ENCODE results near the gene CHD3. TPM values are rescaled to one million over a fixed set of nuclear protein-coding genes. Genes with fewer than 3 reads are reported as not detected.

The CHD3 gene
- total RNA-seq, 4 donors from 2014 or later = 78.9 to 117 (median 91.4) TPM

DNA sequence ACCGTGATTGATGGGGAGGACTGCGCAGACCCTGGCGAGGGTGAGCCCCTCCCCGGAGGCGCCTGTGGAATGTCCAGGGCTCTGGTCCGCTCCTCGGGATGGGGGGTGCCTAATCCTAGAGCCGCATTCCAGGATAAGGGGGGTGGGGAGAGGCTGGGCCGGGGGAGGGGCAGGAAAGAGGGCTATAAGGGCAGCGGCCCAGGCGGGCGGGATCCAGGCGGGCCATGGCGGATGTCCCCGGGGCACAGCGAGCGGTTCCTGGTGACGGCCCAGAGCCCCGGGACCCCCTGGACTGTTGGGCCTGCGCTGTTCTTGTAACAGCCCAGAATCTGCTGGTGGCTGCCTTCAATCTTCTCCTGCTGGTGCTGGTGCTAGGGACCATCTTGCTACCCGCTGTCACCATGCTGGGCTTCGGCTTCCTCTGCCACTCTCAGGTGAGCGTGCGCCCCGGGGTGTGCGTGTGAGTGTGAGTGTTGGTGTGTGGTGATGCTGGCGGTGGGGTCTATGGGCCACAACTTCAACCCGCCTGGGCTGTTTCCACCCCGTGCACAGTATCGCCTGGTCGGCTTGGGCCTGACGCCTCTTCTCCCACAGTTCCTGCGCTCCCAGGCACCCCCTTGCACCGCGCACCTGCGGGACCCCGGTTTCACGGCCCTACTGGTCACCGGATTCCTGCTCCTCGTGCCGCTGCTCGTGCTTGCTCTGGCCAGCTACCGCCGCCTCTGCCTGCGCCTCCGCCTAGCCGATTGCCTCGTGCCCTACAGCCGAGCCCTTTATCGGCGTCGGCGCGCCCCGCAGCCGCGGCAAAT lies 33.5 kb upstream of the CHD3 start, which contains the start of gene TMEM88:
Gene TMEM88 (plus strand): TSS at position 216 of the 809 bp plus-strand sequence. CDS start 9 bp downstream, at position 225.
- Histone ChIP-seq H3K9me3 (no peaks in the 10 kb centered on the region), H3K36me3 (peaks cover 14 to 22% of the 10 kb centered on the region in 2 donors), H3K4me3 (replicated peaks in 1 of 3) (peak within 1 kb of the TSS in 1 of 3 donors; percentile 50), H3K4me1 (peaks cover 22 to 37% of the 10 kb centered on the region in 2 donors), H3K27ac (peak within 1 kb of the TSS in 2 of 3 donors; percentile 88 to 92), H3K27me3 (no peaks in the 10 kb centered on the region)
- WGBS, 2 donors = 70 to 75% methylated on average over 45 to 56 of the region's 57 CpGs
- DNase-seq = no peak
- no peak for TF ChIP-seq POLR2A (IDR thresholded peaks at IDR 0.05)
- TF ChIP-seq, protein P1, sequence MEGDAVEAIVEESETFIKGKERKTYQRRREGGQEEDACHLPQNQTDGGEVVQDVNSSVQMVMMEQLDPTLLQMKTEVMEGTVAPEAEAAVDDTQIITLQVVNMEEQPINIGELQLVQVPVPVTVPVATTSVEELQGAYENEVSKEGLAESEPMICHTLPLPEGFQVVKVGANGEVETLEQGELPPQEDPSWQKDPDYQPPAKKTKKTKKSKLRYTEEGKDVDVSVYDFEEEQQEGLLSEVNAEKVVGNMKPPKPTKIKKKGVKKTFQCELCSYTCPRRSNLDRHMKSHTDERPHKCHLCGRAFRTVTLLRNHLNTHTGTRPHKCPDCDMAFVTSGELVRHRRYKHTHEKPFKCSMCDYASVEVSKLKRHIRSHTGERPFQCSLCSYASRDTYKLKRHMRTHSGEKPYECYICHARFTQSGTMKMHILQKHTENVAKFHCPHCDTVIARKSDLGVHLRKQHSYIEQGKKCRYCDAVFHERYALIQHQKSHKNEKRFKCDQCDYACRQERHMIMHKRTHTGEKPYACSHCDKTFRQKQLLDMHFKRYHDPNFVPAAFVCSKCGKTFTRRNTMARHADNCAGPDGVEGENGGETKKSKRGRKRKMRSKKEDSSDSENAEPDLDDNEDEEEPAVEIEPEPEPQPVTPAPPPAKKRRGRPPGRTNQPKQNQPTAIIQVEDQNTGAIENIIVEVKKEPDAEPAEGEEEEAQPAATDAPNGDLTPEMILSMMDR (IDR thresholded peaks at IDR 0.05) = no peak
- intact Hi-C loops (cut with DNase I) = loop anchor here (5.0 kb wide), 1 partner anchor 33 kb away; no protein-coding TSS in a partner anchor

DNA sequence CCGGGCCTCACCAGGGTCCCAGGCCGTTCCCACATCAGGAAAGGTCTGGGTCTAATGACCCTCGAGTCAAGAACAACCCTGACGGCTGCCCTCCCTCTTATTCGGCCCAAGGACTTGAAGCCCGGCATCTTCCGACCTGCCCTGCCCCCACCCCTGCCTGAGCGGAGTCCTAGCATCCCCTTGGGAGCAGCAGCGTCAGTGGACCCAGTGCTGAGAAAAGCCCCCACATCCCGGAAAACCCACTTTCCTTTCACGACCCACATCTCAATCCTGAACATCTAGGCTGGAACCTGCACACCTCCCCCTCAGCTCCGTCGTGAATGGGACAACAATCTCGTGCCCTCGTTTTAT lies 33.0 kb upstream of the CHD3 start:
- intact Hi-C loops (cut with DNase I) = loop anchor here (5.0 kb wide), 1 partner anchor 33 kb away; no protein-coding TSS in a partner anchor
- Histone ChIP-seq H3K4me1 (peaks cover 22 to 37% of the 10 kb centered on the region in 2 donors), H3K27me3 (no peaks in the 10 kb centered on the region), H3K27ac (peak overlapping the region in 2 of 3 donors; percentile 88 to 92), H3K9me3 (no peaks in the 10 kb centered on the region), H3K36me3 (peaks cover 12 to 16% of the 10 kb centered on the region in 2 donors), H3K4me3 (replicated peaks in 1 of 3) (peak overlapping the region in 1 of 3 donors; percentile 50)
- TF ChIP-seq POLR2A (IDR thresholded peaks at IDR 0.05) = no peak
- TF ChIP-seq, protein P1 (IDR thresholded peaks at IDR 0.05) = no peak
- 54 to 58% methylated on average over 12 to 15 of the region's 15 CpGs for WGBS, 2 donors
- no peak for DNase-seq

DNA sequence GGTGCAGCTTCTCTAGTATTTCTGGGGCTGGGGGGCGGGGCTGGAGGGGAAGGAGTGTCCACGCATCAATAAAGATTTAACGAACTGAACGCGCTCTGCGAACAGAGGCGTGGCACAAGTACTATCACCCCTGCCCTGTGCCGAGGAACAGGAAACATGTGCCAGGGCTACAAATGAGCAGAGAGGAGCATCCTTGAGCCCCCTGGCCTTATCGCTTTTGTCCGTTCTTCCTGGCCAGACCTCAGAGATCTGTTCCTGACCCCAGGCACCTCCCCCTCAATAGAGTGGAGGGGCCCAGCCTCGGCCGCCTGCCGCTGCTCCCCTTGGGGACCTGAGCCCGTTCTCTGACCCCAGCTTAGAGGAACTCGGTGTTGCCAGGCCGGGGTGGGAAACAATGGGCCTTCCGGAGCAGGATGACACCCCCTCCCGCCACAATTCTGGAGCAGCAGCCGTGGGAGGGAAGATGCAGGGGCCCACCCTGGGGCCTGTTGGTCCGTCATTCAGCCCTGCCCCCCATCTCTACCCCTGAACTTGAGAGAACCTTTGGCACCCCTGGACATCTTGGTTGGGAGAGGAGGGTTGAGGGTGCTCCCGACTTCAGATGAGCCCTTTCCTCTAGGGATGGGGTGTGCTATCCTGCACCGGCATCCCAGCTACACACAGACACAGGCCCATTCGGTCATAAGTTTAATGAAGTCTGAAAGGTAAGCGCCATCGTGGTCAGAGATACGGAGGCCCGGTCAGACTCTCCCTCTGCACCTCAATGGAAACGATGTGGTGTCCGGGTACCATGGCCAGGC lies 32.4 kb upstream of the CHD3 start:
- intact Hi-C loops (cut with DNase I) = loop anchor here (5.0 kb wide), 1 partner anchor 34 kb away; no protein-coding TSS in a partner anchor
- Histone ChIP-seq H3K9me3 (no peaks in the 10 kb centered on the region), H3K4me3 (replicated peaks in 1 of 3) (peak overlapping the region; percentile 11 to 50 (median 41)), H3K36me3 (peaks cover 11 to 12% of the 10 kb centered on the region in 2 donors), H3K27ac (peak overlapping the region; percentile 68 to 92 (median 88)), H3K27me3 (no peaks in the 10 kb centered on the region), H3K4me1 (peaks cover 22 to 37% of the 10 kb centered on the region in 2 donors)
- TF ChIP-seq, protein P1 (IDR thresholded peaks at IDR 0.05) = no peak
- no peak for TF ChIP-seq POLR2A (IDR thresholded peaks at IDR 0.05)
- 34 to 39% methylated on average over 23 to 29 of the region's 29 CpGs for WGBS, 2 donors
- DNase-seq = no peak

DNA sequence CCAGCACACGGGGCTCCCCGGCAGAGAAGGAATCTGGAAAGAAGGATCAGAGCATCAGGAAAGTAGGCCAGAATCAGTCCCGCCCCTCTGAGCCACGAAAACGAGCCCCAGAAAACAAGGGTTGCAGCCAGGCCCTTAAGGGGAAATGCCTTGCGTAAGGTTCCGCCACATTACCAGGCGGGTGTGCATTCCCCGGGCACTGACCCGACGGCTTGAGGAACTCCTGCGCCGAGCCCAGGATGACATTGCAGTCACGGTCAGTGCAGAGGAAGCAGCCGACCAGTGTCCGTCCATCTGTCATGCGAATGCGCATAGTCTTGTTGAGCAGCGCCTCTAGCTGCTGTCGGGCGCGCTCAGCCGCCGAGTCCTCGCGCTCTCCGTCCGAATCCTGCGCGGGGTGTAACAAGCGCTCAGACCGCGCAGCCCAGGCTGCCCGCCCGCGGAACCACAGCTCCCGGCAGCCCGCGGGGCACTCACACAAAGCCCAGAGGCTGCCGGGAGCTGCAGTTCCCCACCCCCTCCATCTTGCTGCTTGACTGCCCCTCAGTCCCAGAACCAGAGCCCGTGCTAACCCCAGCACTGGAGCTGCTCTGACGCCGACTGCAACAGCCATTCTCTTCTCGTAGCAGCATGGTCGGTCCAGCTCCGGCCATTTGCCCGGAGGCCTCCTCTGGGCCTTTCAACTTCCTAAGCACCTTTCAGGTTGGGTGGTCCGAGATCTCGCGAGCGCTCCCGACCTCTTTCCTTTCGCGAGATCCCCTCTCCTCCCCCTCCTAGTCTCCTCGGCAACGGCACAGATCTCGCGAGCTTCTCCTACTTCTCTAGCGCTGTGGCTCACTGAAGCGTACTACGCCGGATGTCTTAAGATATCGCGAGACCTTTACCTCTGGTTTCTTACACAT lies 31.5 kb upstream of the CHD3 start, which contains the start of gene NAA38:
Gene NAA38 (minus strand): TSS at position 749 of the 902 bp plus-strand sequence. CDS start 96 bp downstream, at position 653.
- no peaks in the 10 kb centered on the region for H3K27me3 ChIP-seq
- no peaks in the 10 kb centered on the region for H3K9me3 ChIP-seq
- peaks cover 11% of the 10 kb centered on the region in 2 donors for H3K36me3 ChIP-seq
- 0 to 1% methylated on average over 28 to 47 of the region's 64 CpGs for WGBS, 2 donors
- peaks cover 22 to 30% of the 10 kb centered on the region in 2 donors for H3K4me1 ChIP-seq
- intact Hi-C loops (cut with DNase I) = loop anchor here (5.0 kb wide), 1 partner anchor 35 kb away; no protein-coding TSS in a partner anchor
- H3K4me3 ChIP-seq (replicated peaks in 1 of 3) = peak within 1 kb of the TSS; percentile 41 to 93 (median 50)
- peak in 1 of 2 donors; percentile 46 for TF ChIP-seq POLR2A (IDR thresholded peaks at IDR 0.05)
- TF ChIP-seq, protein P1 (IDR thresholded peaks at IDR 0.05) = peak in 4 of 6 experiments; percentile 25 to 41 (median 30)
- peak within 1 kb of the TSS; percentile 68 to 92 (median 88) for H3K27ac ChIP-seq
- peak; percentile 98 for DNase-seq

Measured in thyroid gland (tissue), 4 donors.